NCI-H1930 (cell line): ENCODE measurements around the gene NACA.
"Not testable (repeated sequence)": the region's sequence is repeated elsewhere in the genome, so short reads cannot be mapped to it uniquely, and the experiment has no call there.

Experiments used
- DNase-seq, 2 experiments: peaks; one replicate each; lab custom pipeline; 2025; lab: John Stamatoyannopoulos, UW

The NACA gene

GRCh38 chr12:56724972-56725722, at the start of gene NACA:
Gene NACA, minus strand, starts transcription at chr12:56725299. Its CDS starts 778 bp downstream, at chr12:56724521.
- peak; percentile 88 to 91 for DNase-seq

- no peak for DNase-seq
Measured at GRCh38 chr12:56773113-56773512, 48.0 kb upstream of the NACA start.

- no peak for DNase-seq
Measured at GRCh38 chr12:56772625-56773024, 47.5 kb upstream of the NACA start.

DNA sequence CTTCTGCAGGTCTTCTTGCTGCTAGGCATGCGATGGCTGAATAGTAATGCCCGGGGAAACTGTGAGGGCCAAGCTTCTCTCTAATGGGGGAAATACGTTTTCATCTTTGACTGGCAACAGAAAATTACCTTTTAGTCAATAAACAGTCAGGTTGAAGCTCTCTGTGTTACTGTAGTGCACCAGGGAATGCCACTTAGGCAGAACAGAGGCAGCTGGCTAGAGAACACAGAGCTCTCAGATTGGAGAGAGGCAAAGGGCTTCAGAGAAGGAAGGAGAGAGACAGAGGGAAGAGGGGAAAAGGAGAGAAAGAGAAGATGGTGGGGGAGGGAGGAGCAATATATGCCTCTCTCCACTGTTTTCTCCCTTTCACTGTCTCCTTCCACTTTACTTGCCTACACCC, 44.8 kb upstream of the NACA start:
- DNase-seq: no peak

GRCh38 chr12:56768424-56768823, 43.3 kb upstream of the NACA start:
- DNase-seq: no peak

DNA sequence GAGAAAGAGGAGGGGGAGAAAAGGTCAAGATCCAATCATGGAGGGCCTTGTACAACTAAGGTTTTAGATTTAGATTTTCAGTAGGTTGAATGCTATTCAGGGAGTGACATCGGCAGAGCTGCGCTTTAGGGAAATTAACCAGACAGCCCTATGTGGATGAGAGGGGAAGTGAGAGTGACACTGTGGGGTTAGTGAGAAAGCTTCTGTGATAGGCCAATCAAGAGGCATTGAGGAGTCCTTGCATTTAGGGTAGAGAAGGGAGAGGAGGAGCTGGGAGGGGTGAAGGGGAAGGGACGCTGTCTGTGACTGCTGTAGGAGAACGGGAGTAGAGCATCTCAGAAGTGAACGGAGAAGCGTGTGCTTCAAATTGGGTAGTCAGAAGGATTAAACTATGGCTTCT, 41.4 kb upstream of the NACA start:
- no peak for DNase-seq

- no peak for DNase-seq
Measured at GRCh38 chr12:56763753-56764657, 38.9 kb upstream of the NACA start.

DNA sequence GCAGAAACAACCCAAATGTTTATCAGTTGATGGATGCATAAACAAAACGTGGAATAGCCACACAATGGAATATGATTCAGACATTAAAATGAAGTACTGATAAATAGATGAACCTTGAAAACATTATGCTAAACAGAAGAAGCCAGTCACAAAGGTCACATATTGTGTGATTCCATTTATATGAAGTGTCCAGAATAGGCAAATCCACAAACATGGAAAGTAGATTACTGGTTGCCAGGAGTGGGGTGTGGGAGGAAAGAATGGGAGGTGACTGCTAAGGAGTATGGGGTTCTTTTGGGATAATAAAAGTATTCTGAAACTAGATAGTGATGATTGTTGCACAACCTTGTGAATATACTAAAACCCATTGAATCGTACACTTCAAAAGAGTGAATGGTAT, 36.7 kb upstream of the NACA start:
- no peak for DNase-seq

GRCh38 chr12:56760460-56760859, 35.4 kb upstream of the NACA start:
- DNase-seq: no peak

DNA sequence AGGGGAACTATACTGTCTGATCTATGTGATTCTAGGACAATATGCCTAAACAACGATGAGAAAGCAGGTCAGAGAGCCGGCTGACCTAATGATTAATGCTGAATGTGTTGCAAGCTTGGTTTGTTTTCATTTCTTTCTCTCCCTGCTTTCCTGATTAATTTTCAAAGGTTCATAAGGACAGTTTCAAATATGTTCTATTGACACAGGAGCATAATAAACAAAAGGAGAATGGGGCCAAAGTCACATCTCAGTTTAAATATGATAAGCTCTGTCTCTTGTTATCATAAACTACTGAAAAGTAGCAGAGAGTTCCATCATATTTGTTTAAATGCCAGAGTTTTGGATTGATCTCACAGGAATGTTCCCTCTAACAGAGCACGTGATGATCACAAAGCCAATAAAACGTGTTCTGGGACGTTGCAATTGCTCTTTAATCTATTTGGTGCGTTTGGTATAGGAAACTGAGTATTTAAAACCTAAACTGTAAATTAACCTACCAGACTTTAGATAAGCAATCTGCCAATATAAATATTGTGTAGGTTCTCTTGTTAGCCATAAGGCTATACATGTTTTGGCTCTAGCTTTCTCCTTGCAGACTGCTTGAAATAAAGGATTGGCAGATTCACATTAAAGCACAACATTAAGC, 34.3 kb upstream of the NACA start:
- DNase-seq: no peak

DNA sequence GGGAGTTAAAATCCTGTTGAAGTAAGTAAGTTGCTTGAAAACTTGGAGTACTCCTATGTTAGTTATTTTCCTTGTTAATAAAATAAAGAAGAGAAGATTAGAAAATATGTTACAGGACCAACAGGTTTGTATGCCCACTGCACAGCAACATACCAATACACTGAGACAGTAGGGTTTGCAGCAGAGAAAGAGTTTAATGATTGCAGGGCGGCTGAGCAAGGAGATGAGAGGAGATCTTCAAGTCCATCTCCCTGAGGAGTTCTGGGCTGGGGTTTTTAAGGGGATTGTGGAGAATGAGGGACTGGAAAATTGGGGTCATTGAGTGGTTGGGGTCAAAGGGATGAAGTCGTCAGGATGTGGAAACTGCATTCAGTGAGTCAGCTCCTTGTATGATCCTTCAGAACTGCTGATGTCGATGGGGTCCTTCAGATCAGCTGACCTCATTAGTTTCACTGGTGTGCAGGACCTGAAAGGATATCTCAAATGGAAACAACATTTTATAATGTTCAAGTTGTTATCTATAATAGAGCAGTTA, 33.7 kb upstream of the NACA start:
- no peak for DNase-seq

DNA sequence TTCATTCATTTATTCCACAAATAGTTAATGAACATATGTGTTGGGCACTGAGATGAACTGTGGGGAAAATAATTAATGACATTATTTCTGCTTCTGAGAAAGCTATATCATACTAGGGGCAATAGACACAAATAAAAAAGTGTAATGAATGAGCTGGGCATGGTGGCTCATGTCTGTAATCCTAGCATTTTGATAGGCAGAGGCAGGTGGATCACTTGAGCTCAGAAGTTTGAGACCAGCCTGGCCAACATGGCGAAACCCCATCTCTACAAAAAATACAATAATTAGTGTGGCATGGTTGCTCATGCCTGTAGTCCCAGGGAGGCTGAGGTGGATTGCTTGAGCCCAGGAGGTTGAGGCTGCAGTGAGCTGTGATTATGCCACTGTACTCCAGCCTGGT, 32.9 kb upstream of the NACA start:
- DNase-seq: not testable (repeated sequence)

DNA sequence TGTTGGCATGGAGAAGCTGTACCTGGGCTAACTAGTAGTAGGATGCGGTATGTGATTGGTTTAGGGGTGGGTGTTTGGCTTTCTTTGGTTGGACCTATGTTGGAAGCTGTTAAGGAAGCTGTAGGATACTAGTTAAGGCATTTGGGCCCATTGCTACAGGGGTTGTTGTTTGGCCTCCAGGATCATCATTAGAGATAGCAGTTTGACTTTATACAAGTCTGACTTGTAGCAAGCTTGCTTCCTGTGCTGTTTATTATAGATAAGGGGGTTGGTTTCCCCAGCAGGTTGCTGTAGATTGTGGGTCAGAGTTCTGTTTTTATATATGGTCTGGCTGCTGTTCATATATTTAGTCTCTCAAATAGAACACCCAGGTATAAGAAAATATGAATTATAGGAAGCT, 28.5 kb upstream of the NACA start:
- DNase-seq: no peak

GRCh38 chr12:56751712-56752598, 26.9 kb upstream of the NACA start, which contains the start of gene PRIM1:
Gene PRIM1, minus strand, starts transcription at chr12:56752323. Its CDS starts 25 bp downstream, at chr12:56752298.
- DNase-seq: peak; percentile 86 to 89

- DNase-seq: not testable (repeated sequence)
Measured at GRCh38 chr12:56750596-56750995, 25.5 kb upstream of the NACA start.

- DNase-seq: no peak
Measured at GRCh38 chr12:56749853-56750252, 24.8 kb upstream of the NACA start.

GRCh38 chr12:56749359-56749758, 24.3 kb upstream of the NACA start:
- DNase-seq: no peak

DNA sequence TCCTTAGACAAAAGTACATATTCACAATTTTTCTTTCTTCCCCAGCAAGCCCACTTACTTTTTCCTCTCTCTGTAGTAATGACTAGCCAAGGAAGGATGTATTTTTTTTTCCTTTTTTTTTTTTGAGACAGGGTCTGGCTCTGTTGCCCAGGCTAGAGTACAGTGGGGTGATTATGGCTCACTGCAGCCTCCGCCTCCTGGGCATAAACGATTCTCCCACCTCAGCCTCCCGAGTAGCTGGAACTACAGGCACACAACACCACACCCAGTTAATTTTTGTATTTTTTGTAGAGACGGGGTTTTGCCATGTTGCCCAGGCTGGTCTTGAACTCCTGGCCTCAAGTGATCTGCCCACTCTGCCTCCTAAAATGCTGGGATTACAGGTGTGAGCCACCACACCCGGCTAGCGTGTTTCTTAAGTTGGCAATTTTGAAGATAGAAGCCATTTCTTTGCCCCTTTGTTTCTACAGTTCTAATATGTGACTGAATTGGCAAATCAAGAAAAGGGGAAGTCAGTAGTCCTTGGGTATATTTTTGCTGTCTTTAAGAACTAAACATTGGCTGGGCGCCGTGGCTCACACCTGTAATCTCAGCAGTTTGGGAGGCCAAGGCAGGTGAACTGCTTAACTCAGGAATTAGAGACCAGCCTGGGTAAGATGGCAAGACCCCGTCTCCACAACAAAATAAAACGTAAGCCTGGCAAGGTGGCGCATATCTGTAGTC, 3.2 kb upstream of the NACA start:
- no peak for DNase-seq

GRCh38 chr12:56726196-56726675, 1.1 kb upstream of the NACA start:
- not testable (repeated sequence) for DNase-seq

DNA sequence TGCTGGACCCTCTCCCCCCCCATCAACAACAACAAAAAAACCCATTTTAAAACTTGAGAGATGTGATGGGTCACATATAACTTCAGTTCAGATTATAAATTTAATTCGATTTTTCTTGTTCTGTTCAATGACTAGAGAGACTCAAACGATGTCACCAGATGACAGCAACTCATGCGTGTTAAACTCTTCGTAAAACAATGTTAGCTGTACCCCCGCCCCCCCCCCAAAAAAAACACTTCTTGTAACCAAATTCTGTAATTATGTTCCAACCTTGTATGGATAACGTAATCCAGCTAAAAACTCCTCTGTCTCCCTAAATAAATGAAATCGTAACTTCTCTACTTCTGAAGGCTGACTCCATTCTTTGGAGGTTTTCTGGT, 614 bp upstream of the NACA start:
- DNase-seq: no peak

GRCh38 chr12:56724701-56724971, 463 bp downstream of the NACA start:
- no peak for DNase-seq
